Keratinocyte (primary cell): Measurements from ENCODE around the gene HS1BP3. TPM values are rescaled to one million over a fixed set of nuclear protein-coding genes. Genes with fewer than 3 reads are reported as not detected.

Source experiments
- DNase-seq: peaks from one replicate; pipeline ENCODE4 v3.0.0-alpha.2; 2011; ENCODE audit warnings: low read depth, missing footprints, low spot score
- FAIRE-seq: peaks from 2 replicates; lab custom pipeline; 2011; peaks lifted over from hg19 to GRCh38; lab: Jason Lieb, UNC
- H2AFZ ChIP-seq: 2 replicates; pipeline ENCODE4 v1.6.0; 2012; ENCODE audit warnings: low read length, control low read depth, inconsistent platforms; ENCODE audit not compliant: control insufficient read depth
- H3K27ac ChIP-seq: 2 replicates; pipeline ENCODE4 v1.5.1; 2011; ENCODE audit warnings: low read length; ENCODE audit not compliant: control insufficient read depth, insufficient read depth
- H3K27me3 ChIP-seq: 3 replicates; pipeline ENCODE4 v1.6.0; 2011; ENCODE audit warnings: low read length; ENCODE audit not compliant: control insufficient read depth, insufficient read depth; ENCODE audit errors: extremely low read depth
- H3K36me3 ChIP-seq, 2 experiments: 2 replicates in 1 of 2; 3 replicates in 1 of 2; pipeline ENCODE4 v1.5.1; 2011; ENCODE audit warnings: low read length in 2 of 2, mild to moderate bottlenecking in 1 of 2; ENCODE audit not compliant: control insufficient read depth in 2 of 2, insufficient read depth in 2 of 2; ENCODE audit errors: extremely low read depth in 1 of 2
- H3K4me1 ChIP-seq: 3 replicates; pipeline ENCODE4 v1.5.1; 2011; ENCODE audit warnings: low read length; ENCODE audit not compliant: control insufficient read depth, insufficient read depth; ENCODE audit errors: extremely low read depth
- H3K4me2 ChIP-seq: 3 replicates; pipeline ENCODE4 v1.6.0; 2011; ENCODE audit warnings: low read depth, low read length; ENCODE audit not compliant: control insufficient read depth, insufficient read depth; ENCODE audit errors: extremely low read depth
- H3K4me3 ChIP-seq, 3 experiments: fragments of 200-600 bp in 1 of 3; sonication (generic) in 1 of 3; 2 replicates in 2 of 3; 3 replicates in 1 of 3; pipeline ENCODE4 v1.5.1; 2011 to 2016; ENCODE audit warnings: low read length in 3 of 3, mild to moderate bottlenecking in 3 of 3, control low read depth in 2 of 3, inconsistent platforms in 1 of 3, low read depth in 1 of 3, mixed read lengths in 1 of 3, mixed run types in 1 of 3, moderate library complexity in 1 of 3; ENCODE audit not compliant: control insufficient read depth in 2 of 3, insufficient read depth in 2 of 3; ENCODE audit errors: extremely low read depth in 1 of 3
- H3K79me2 ChIP-seq: 2 replicates; pipeline ENCODE4 v1.6.0; 2012; ENCODE audit warnings: low read length; ENCODE audit not compliant: control insufficient read depth, insufficient read depth
- H3K9ac ChIP-seq: 3 replicates; pipeline ENCODE4 v1.6.0; 2011; ENCODE audit warnings: low read length; ENCODE audit not compliant: control insufficient read depth, insufficient read depth; ENCODE audit errors: extremely low read depth
- H3K9me1 ChIP-seq: 3 replicates; pipeline ENCODE4 v1.6.0; 2011; ENCODE audit warnings: low read length; ENCODE audit not compliant: control insufficient read depth, insufficient read depth; ENCODE audit errors: extremely low read depth
- H3K9me3 ChIP-seq: 2 replicates; pipeline ENCODE4 v1.5.1; 2012; ENCODE audit warnings: low read depth, low read length; ENCODE audit not compliant: control insufficient read depth
- H4K20me1 ChIP-seq: 3 replicates; pipeline ENCODE4 v1.6.0; 2011; ENCODE audit warnings: low read length; ENCODE audit not compliant: control insufficient read depth, insufficient read depth; ENCODE audit errors: extremely low read depth
- EZH2 ChIP-seq: IDR thresholded peaks from one replicate; pipeline ENCODE4 v1.6.1; 2012; ENCODE audit warnings: inconsistent platforms, mild to moderate bottlenecking, low read length, moderate library complexity
- dilution Hi-C: fragments of 300-500 bp; cut with MboI; formaldehyde crosslinking; loops from one replicate; pipeline ENCODE4 v1.7.0; 2020; ENCODE audit warnings: low sequenced_read_pairs; ENCODE audit not compliant: extremely low pct_ligation_motif_present
- polyA plus RNA-seq, 5 experiments: library from polyadenylated mRNA; depleted of rRNA in 3 of 5; stranded (reverse) in 3 of 5; stranded (forward) in 1 of 5; unstranded in 1 of 5; fragments of >200 nt; gene quantifications; 1 replicate in 1 of 5; 2 replicates in 3 of 5; 3 replicates in 1 of 5; pipeline versions ENCODE4 v1.2.1 to v1.2.3, GENCODE V29; 2011 to 2012; ENCODE audit warnings: missing spikeins in 2 of 5, low read depth in 1 of 5, low replicate concordance in 1 of 5
- TF ChIP-seq, protein P1 (sequence below), 3 experiments: IDR thresholded peaks in 1 of 3; conservative IDR thresholded peaks in 1 of 3; optimal IDR thresholded peaks in 1 of 3; 2 replicates in 2 of 3; 3 replicates in 1 of 3; pipeline versions ENCODE3 to v1.5.1; 2011; ENCODE audit warnings: low read length in 3 of 3, mild to moderate bottlenecking in 3 of 3, moderate library complexity in 2 of 3, control low read depth in 1 of 3, inconsistent platforms in 1 of 3; ENCODE audit not compliant: insufficient read depth in 2 of 3; ENCODE audit errors: extremely low read depth in 1 of 3

The HS1BP3 gene
- polyA plus RNA-seq, 1 donor (not counting 4 experiments of a cell fraction or from before 2014, with no cell fraction given), result 18.5 TPM

DNA sequence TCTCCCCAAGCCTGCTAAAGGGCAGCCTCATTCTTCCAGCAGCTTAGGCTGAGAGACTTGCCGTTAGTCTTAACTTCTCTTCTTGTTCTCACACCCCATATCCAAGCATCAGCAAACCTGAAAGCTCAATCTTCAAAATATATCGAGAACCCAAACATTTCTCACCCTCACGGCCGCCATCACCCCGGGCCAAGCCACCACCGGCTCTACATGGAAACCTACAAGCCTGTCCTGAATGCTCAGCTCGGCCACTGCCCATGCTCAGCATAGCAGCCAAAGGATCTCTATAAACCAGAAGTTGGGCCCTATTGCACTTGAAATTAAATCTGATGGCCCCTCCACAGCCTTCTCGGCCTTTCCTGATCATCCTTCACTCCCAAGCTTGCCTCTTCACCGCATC, 2.1 kb downstream of the HS1BP3 start:
- peaks cover 16% of the 10 kb centered on the region for H3K4me1 ChIP-seq
- FAIRE-seq (no peak), DNase-seq (no peak)
- H3K4me3 ChIP-seq, result no peak overlapping the region
- H3K4me2 ChIP-seq, result no peak overlapping the region
- H4K20me1 ChIP-seq, result no peaks in the 10 kb centered on the region
- no peak overlapping the region for H3K27ac ChIP-seq
- TF ChIP-seq EZH2, result no peak
- TF ChIP-seq, protein P1, sequence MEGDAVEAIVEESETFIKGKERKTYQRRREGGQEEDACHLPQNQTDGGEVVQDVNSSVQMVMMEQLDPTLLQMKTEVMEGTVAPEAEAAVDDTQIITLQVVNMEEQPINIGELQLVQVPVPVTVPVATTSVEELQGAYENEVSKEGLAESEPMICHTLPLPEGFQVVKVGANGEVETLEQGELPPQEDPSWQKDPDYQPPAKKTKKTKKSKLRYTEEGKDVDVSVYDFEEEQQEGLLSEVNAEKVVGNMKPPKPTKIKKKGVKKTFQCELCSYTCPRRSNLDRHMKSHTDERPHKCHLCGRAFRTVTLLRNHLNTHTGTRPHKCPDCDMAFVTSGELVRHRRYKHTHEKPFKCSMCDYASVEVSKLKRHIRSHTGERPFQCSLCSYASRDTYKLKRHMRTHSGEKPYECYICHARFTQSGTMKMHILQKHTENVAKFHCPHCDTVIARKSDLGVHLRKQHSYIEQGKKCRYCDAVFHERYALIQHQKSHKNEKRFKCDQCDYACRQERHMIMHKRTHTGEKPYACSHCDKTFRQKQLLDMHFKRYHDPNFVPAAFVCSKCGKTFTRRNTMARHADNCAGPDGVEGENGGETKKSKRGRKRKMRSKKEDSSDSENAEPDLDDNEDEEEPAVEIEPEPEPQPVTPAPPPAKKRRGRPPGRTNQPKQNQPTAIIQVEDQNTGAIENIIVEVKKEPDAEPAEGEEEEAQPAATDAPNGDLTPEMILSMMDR (optimal IDR thresholded peaks at IDR 0.05 in 1 of 3, IDR thresholded peaks at IDR 0.05 in 1 of 3, conservative IDR thresholded peaks at IDR 0.05 in 1 of 3; ENCODE audit: extremely low read depth in 1 of 3, insufficient read depth in 2 of 3, low read length in 3 of 3), result no peak
- dilution Hi-C loops, result no loop called here
- H3K9ac ChIP-seq, result no peak overlapping the region
- peaks cover 2 to 7% of the 10 kb centered on the region in 2 experiments for H3K36me3 ChIP-seq
- H3K79me2 ChIP-seq, result peaks cover 28% of the 10 kb centered on the region
- no peaks in the 10 kb centered on the region for H3K9me3 ChIP-seq
- no peaks in the 10 kb centered on the region for H3K27me3 ChIP-seq
- no peak overlapping the region for H2AFZ ChIP-seq
- no peaks in the 10 kb centered on the region for H3K9me1 ChIP-seq

DNA sequence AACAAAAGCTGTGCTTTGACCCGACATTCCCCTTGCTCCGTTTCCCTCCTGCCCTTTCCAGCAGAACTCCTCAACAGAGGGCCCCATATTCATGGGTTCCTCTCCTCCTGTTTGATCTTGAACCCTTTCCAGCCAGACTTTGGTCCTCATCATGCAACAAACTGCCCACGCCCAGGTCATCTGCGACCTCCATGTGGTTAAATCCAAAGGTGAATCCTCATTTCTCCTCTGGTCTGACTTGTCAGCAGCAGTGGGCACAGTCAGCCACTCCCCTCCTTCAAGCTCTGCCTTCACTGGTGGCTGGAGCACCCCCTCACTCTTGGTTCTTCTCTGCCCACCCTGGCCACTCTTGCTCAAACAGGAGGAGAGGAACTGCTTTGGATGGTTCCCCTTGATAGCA, 2.7 kb downstream of the HS1BP3 start:
- H4K20me1 ChIP-seq, result no peaks in the 10 kb centered on the region
- peaks cover 28% of the 10 kb centered on the region for H3K79me2 ChIP-seq
- DNase-seq (no peak), FAIRE-seq (no peak)
- H3K27ac ChIP-seq, result no peak overlapping the region
- H3K9me3 ChIP-seq, result no peaks in the 10 kb centered on the region
- no peaks in the 10 kb centered on the region for H3K9me1 ChIP-seq
- no peaks in the 10 kb centered on the region for H3K27me3 ChIP-seq
- H3K4me2 ChIP-seq, result no peak overlapping the region
- H3K4me1 ChIP-seq, result peaks cover 17% of the 10 kb centered on the region
- dilution Hi-C loops, result no loop called here
- H3K9ac ChIP-seq, result no peak overlapping the region
- no peak overlapping the region for H3K4me3 ChIP-seq
- no peak overlapping the region for H2AFZ ChIP-seq
- TF ChIP-seq EZH2, result no peak
- TF ChIP-seq, protein P1 (optimal IDR thresholded peaks at IDR 0.05 in 1 of 3, IDR thresholded peaks at IDR 0.05 in 1 of 3, conservative IDR thresholded peaks at IDR 0.05 in 1 of 3; ENCODE audit: extremely low read depth in 1 of 3, insufficient read depth in 2 of 3, low read length in 3 of 3), result no peak
- peaks cover 3 to 7% of the 10 kb centered on the region in 2 experiments for H3K36me3 ChIP-seq
